DND-41 (cell line): ENCODE measurements around the gene CCDC92B.

ENCODE experiments used
- ATAC-seq: fragments of 200-7000 bp; cut with Tn5 transposase; 3 replicates; pipeline ENCODE4 v1.9.1; 2021; ENCODE audit warnings: low read depth; ENCODE audit not compliant: insufficient read depth
- DNase-seq: peaks from one replicate; pipeline ENCODE4 v3.0.0-alpha.2; 2020
- H2AFZ ChIP-seq: 2 replicates; pipeline ENCODE4 v1.6.0; 2012; ENCODE audit warnings: low read depth, low read length
- H3K27ac ChIP-seq: 2 replicates; pipeline ENCODE4 v1.5.1; 2012; ENCODE audit warnings: low read length, inconsistent platforms
- H3K27me3 ChIP-seq: fragments of 200-600 bp; sonication (generic); 2 replicates; pipeline ENCODE4 v1.6.0; 2012; ENCODE audit warnings: low read length, mild to moderate bottlenecking, inconsistent platforms; ENCODE audit not compliant: insufficient read depth, poor library complexity
- H3K36me3 ChIP-seq: 2 replicates; pipeline ENCODE4 v1.5.1; 2012; ENCODE audit warnings: low read length, inconsistent platforms; ENCODE audit not compliant: insufficient read depth
- H3K4me1 ChIP-seq: 2 replicates; pipeline ENCODE4 v1.5.1; 2012; ENCODE audit warnings: mild to moderate bottlenecking, low read length; ENCODE audit not compliant: insufficient read depth
- H3K4me2 ChIP-seq: 2 replicates; pipeline ENCODE4 v1.6.0; 2012; ENCODE audit warnings: mild to moderate bottlenecking, moderate library complexity, low read length, inconsistent platforms; ENCODE audit not compliant: insufficient read depth
- H3K4me3 ChIP-seq, 2 experiments: fragments of 200-600 bp in 1 of 2; shearing (Covaris generic) in 1 of 2; 2 replicates each; pipeline ENCODE4 v1.5.1; 2012 to 2016; ENCODE audit warnings: inconsistent platforms in 2 of 2, low read length in 2 of 2, mild to moderate bottlenecking in 2 of 2, low read depth in 1 of 2, moderate library complexity in 1 of 2
- H3K79me2 ChIP-seq: 2 replicates; pipeline ENCODE4 v1.6.0; 2012; ENCODE audit warnings: low read length, inconsistent platforms; ENCODE audit not compliant: insufficient read depth
- H3K9ac ChIP-seq: 2 replicates; pipeline ENCODE4 v1.6.0; 2012; ENCODE audit warnings: low read depth, mild to moderate bottlenecking, inconsistent platforms, low read length, moderate library complexity
- H3K9me3 ChIP-seq: 2 replicates; pipeline ENCODE4 v1.5.1; 2012; ENCODE audit warnings: low read length, moderate library complexity, mild to moderate bottlenecking, inconsistent platforms; ENCODE audit not compliant: insufficient read depth, severe bottlenecking
- H4K20me1 ChIP-seq: 2 replicates; pipeline ENCODE4 v1.6.0; 2012; ENCODE audit warnings: low read length; ENCODE audit not compliant: insufficient read depth
- CTCF ChIP-seq: IDR thresholded peaks from 2 replicates; pipeline ENCODE4 v1.5.1; 2012; ENCODE audit warnings: borderline replicate concordance, low read length, moderate library complexity, mild to moderate bottlenecking; ENCODE audit not compliant: poor library complexity, severe bottlenecking; ENCODE audit errors: extremely low read depth
- EZH2 ChIP-seq: IDR thresholded peaks from 3 replicates; pipeline ENCODE4 v1.6.1; 2012; ENCODE audit warnings: borderline replicate concordance, low read depth, mild to moderate bottlenecking, moderate library complexity, low read length, inconsistent platforms; ENCODE audit not compliant: severe bottlenecking

CCDC92B gene

GRCh38 chr17:2731807-2732206, 17.6 kb downstream of the CCDC92B start:
- no peaks in the 10 kb centered on the region for H3K4me1 ChIP-seq
- no peaks in the 10 kb centered on the region for H3K9me3 ChIP-seq
- H3K9ac ChIP-seq = no peak overlapping the region
- H3K4me3 ChIP-seq = no peak overlapping the region
- no peaks in the 10 kb centered on the region for H3K79me2 ChIP-seq
- H3K27me3 ChIP-seq = peaks cover 4% of the 10 kb centered on the region
- no peak overlapping the region for H3K27ac ChIP-seq
- no peak for DNase-seq
- no peak for TF ChIP-seq EZH2
- no peak for TF ChIP-seq CTCF
- no peak for ATAC-seq
- peaks cover 5% of the 10 kb centered on the region; the same call in 1 of the 2 replicates for H4K20me1 ChIP-seq
- H3K4me2 ChIP-seq = no peak overlapping the region
- no peak overlapping the region for H2AFZ ChIP-seq
- no peaks in the 10 kb centered on the region for H3K36me3 ChIP-seq

- ATAC-seq = no peak
- Histone ChIP-seq H3K27ac (no peak overlapping the region), H3K9ac (no peak overlapping the region), H3K79me2 (no peaks in the 10 kb centered on the region), H3K36me3 (no peaks in the 10 kb centered on the region), H3K4me3 (no peak overlapping the region), H3K27me3 (peaks cover 4% of the 10 kb centered on the region), H3K4me1 (no peaks in the 10 kb centered on the region), H2AFZ (no peak overlapping the region), H3K9me3 (no peaks in the 10 kb centered on the region), H4K20me1 (peaks cover 5% of the 10 kb centered on the region; the same call in 1 of the 2 replicates), H3K4me2 (no peak overlapping the region)
- TF ChIP-seq CTCF = no peak
- no peak for TF ChIP-seq EZH2
- DNase-seq = no peak
Observed at GRCh38 chr17:2730764-2731353, 18.6 kb downstream of the CCDC92B start.

GRCh38 chr17:2724784-2725164, 24.7 kb downstream of the CCDC92B start:
- no peaks in the 10 kb centered on the region for H3K36me3 ChIP-seq
- H2AFZ ChIP-seq = no peak overlapping the region
- ATAC-seq (no peak), DNase-seq (no peak)
- H3K27ac ChIP-seq = no peak overlapping the region
- no peaks in the 10 kb centered on the region for H3K27me3 ChIP-seq
- no peaks in the 10 kb centered on the region for H3K79me2 ChIP-seq
- no peak overlapping the region for H3K4me2 ChIP-seq
- no peaks in the 10 kb centered on the region for H3K4me1 ChIP-seq
- H3K9ac ChIP-seq = no peak overlapping the region
- no peaks in the 10 kb centered on the region; the same call in 1 of the 2 replicates for H4K20me1 ChIP-seq
- no peaks in the 10 kb centered on the region for H3K9me3 ChIP-seq
- no peak overlapping the region for H3K4me3 ChIP-seq
- TF ChIP-seq CTCF (no peak), EZH2 (no peak)
